ENCODE measurements around the gene FCER1G.
A peak's percentile ranks its signal among the peaks of the same experiment; 100 is the strongest.

The FCER1G gene

DNA sequence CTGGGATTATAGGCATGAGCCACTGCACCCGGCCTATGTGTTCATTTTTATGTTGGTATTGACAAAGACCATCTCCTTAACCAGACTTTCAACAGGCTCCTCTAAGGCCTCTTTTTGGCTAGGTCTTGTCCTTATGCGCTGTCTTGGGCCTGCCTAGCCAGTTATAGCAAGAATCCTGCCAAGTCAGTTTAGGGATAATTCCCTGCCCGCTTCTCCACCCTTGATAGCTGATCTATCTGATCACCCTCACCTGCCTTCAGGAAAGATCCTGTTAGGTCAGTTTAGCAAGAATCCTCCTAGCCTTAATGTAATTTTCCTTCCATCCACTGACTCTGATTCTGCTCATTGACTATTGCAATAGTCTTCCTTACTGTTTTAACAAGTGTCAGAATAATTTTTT is 35.4 kb upstream of the FCER1G start:
- no peaks in the 10 kb centered on the region for H3K4me1 ChIP-seq (ENCODE audit: control insufficient read depth, insufficient read depth, low read length)
- no peak overlapping the region for H3K4me3 ChIP-seq (ENCODE audit: low read depth, low read length)
- TF ChIP-seq, protein P1, sequence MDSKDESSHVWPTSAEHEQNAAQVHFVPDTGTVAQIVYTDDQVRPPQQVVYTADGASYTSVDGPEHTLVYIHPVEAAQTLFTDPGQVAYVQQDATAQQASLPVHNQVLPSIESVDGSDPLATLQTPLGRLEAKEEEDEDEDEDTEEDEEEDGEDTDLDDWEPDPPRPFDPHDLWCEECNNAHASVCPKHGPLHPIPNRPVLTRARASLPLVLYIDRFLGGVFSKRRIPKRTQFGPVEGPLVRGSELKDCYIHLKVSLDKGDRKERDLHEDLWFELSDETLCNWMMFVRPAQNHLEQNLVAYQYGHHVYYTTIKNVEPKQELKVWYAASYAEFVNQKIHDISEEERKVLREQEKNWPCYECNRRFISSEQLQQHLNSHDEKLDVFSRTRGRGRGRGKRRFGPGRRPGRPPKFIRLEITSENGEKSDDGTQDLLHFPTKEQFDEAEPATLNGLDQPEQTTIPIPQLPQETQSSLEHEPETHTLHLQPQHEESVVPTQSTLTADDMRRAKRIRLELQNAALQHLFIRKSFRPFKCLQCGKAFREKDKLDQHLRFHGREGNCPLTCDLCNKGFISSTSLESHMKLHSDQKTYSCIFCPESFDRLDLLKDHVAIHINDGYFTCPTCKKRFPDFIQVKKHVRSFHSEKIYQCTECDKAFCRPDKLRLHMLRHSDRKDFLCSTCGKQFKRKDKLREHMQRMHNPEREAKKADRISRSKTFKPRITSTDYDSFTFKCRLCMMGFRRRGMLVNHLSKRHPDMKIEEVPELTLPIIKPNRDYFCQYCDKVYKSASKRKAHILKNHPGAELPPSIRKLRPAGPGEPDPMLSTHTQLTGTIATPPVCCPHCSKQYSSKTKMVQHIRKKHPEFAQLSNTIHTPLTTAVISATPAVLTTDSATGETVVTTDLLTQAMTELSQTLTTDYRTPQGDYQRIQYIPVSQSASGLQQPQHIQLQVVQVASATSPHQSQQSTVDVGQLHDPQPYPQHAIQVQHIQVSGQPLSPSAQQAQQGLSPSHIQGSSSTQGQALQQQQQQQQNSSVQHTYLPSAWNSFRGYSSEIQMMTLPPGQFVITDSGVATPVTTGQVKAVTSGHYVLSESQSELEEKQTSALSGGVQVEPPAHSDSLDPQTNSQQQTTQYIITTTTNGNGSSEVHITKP (tag by site-specific recombination; IDR thresholded peaks at IDR 0.05) = no peak
- TF ChIP-seq, protein P2, sequence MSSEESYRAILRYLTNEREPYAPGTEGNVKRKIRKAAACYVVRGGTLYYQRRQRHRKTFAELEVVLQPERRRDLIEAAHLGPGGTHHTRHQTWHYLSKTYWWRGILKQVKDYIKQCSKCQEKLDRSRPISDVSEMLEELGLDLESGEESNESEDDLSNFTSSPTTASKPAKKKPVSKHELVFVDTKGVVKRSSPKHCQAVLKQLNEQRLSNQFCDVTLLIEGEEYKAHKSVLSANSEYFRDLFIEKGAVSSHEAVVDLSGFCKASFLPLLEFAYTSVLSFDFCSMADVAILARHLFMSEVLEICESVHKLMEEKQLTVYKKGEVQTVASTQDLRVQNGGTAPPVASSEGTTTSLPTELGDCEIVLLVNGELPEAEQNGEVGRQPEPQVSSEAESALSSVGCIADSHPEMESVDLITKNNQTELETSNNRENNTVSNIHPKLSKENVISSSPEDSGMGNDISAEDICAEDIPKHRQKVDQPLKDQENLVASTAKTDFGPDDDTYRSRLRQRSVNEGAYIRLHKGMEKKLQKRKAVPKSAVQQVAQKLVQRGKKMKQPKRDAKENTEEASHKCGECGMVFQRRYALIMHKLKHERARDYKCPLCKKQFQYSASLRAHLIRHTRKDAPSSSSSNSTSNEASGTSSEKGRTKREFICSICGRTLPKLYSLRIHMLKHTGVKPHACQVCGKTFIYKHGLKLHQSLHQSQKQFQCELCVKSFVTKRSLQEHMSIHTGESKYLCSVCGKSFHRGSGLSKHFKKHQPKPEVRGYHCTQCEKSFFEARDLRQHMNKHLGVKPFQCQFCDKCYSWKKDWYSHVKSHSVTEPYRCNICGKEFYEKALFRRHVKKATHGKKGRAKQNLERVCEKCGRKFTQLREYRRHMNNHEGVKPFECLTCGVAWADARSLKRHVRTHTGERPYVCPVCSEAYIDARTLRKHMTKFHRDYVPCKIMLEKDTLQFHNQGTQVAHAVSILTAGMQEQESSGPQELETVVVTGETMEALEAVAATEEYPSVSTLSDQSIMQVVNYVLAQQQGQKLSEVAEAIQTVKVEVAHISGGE (tag by site-specific recombination; conservative IDR thresholded peaks at IDR 0.05; ENCODE audit: low read depth) = no peak
- TF ChIP-seq SP2 (tag by site-specific recombination; IDR thresholded peaks at IDR 0.05) (no peak), ZNF654 (tag by site-specific recombination; IDR thresholded peaks at IDR 0.05; ENCODE audit: low read depth) (no peak), ZNF555 (tag by site-specific recombination; conservative IDR thresholded peaks at IDR 0.05) (no peak), ZNF561 (tag by site-specific recombination; IDR thresholded peaks at IDR 0.05; ENCODE audit: borderline replicate concordance) (no peak)
- TF ChIP-seq, protein P3, sequence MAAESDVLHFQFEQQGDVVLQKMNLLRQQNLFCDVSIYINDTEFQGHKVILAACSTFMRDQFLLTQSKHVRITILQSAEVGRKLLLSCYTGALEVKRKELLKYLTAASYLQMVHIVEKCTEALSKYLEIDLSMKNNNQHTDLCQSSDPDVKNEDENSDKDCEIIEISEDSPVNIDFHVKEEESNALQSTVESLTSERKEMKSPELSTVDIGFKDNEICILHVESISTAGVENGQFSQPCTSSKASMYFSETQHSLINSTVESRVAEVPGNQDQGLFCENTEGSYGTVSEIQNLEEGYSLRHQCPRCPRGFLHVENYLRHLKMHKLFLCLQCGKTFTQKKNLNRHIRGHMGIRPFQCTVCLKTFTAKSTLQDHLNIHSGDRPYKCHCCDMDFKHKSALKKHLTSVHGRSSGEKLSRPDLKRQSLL (tag by site-specific recombination; IDR thresholded peaks at IDR 0.05) = no peak
- H3K36me3 ChIP-seq (ENCODE audit: control insufficient read depth in 2 of 2, insufficient read depth in 1 of 2, low read length in 2 of 2) = peaks cover 0 to 14% of the 10 kb centered on the region in 2 experiments; a peak in 1 of 3 replicates
- no peaks in the 10 kb centered on the region for H3K9me3 ChIP-seq (ENCODE audit: control insufficient read depth, insufficient read depth, low read depth, low read length)
- POLR2A ChIA-PET = no interaction called here
- no peak overlapping the region for H3K27ac ChIP-seq (ENCODE audit: extremely low read depth, low read depth, low read length)
- CTCF ChIA-PET = interaction anchor here (0.8 to 4.4 kb wide), 5 partner anchors 8 to 213 kb away, joined by 3 to 39 read pairs (median 5); no protein-coding TSS in a partner anchor

DNA sequence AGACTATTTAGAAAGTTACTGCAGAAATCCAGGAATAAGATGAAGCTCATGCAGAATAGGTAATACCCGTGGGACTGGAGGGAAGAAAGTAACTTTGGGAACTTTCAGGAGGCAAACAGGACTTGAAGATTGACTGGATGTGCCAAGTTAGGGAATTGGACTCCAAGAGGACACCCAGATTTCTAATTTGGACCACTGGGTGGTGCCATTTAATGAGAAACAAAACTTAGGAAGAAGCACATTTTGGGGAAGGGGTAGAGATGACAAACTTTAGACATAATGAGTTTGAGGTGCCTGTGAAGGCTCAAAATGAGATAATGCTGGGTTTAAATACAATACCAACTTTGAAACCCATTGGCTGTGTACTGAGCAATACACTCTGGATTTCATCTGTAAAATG is 34.5 kb upstream of the FCER1G start:
- H3K4me3 ChIP-seq (ENCODE audit: low read depth, low read length) = no peak overlapping the region
- H3K4me1 ChIP-seq (ENCODE audit: control insufficient read depth, insufficient read depth, low read length) = no peaks in the 10 kb centered on the region
- no peak overlapping the region for H3K27ac ChIP-seq (ENCODE audit: extremely low read depth, low read depth, low read length)
- no peaks in the 10 kb centered on the region for H3K9me3 ChIP-seq (ENCODE audit: control insufficient read depth, insufficient read depth, low read depth, low read length)
- POLR2A ChIA-PET = no interaction called here
- peaks cover 0 to 5% of the 10 kb centered on the region in 2 experiments; a peak in 1 of 3 replicates for H3K36me3 ChIP-seq (ENCODE audit: control insufficient read depth in 2 of 2, insufficient read depth in 1 of 2, low read length in 2 of 2)
- CTCF ChIA-PET = interaction anchor here (0.9 to 4.4 kb wide), 4 partner anchors 9 to 201 kb away, joined by 3 to 39 read pairs (median 5); no protein-coding TSS in a partner anchor
- TF ChIP-seq ZNF747 (tag by site-specific recombination; IDR thresholded peaks at IDR 0.05) (no peak), ZNF324 (tag by site-specific recombination; IDR thresholded peaks at IDR 0.05) (no peak), ZNF654 (tag by site-specific recombination; IDR thresholded peaks at IDR 0.05; ENCODE audit: low read depth) (peak; percentile 25), ZNF239 (tag by site-specific recombination; IDR thresholded peaks at IDR 0.05) (no peak)
- TF ChIP-seq, protein P4, sequence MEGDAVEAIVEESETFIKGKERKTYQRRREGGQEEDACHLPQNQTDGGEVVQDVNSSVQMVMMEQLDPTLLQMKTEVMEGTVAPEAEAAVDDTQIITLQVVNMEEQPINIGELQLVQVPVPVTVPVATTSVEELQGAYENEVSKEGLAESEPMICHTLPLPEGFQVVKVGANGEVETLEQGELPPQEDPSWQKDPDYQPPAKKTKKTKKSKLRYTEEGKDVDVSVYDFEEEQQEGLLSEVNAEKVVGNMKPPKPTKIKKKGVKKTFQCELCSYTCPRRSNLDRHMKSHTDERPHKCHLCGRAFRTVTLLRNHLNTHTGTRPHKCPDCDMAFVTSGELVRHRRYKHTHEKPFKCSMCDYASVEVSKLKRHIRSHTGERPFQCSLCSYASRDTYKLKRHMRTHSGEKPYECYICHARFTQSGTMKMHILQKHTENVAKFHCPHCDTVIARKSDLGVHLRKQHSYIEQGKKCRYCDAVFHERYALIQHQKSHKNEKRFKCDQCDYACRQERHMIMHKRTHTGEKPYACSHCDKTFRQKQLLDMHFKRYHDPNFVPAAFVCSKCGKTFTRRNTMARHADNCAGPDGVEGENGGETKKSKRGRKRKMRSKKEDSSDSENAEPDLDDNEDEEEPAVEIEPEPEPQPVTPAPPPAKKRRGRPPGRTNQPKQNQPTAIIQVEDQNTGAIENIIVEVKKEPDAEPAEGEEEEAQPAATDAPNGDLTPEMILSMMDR (tag by site-specific recombination; IDR thresholded peaks at IDR 0.05) = 0 out of 2 replicates have a peak, but pooled peaks have one; percentile 45
